Nephron progenitor cell (in vitro differentiated cells): Measurements from ENCODE around the gene CD44.
A peak's percentile ranks its signal among the peaks of the same experiment; 100 is the strongest.

Experiments
- DNase-seq: peaks from one replicate; pipeline ENCODE4 v3.0.0; 2021
- H3K27ac Mint-ChIP-seq: 2 replicates; pipeline ENCODE4 v1.8.0; 2021; ENCODE audit warnings: mild to moderate bottlenecking, moderate library complexity, mixed read lengths
- H3K27me3 Mint-ChIP-seq: 2 replicates; pipeline ENCODE4 v1.8.0; 2021; ENCODE audit warnings: mild to moderate bottlenecking, low read depth, mixed read lengths; ENCODE audit not compliant: poor library complexity
- H3K36me3 Mint-ChIP-seq: 2 replicates; pipeline ENCODE4 v1.8.0; 2021; ENCODE audit warnings: low read depth, mixed read lengths
- H3K4me1 Mint-ChIP-seq: 2 replicates; pipeline ENCODE4 v1.8.0; 2021; ENCODE audit warnings: mixed read lengths
- H3K4me3 Mint-ChIP-seq: 2 replicates; pipeline ENCODE4 v1.8.0; 2021; ENCODE audit warnings: mild to moderate bottlenecking, moderate library complexity, mixed read lengths
- H3K9me3 Mint-ChIP-seq: 2 replicates; pipeline ENCODE4 v1.8.0; 2021; ENCODE audit warnings: mild to moderate bottlenecking, moderate library complexity, mixed read lengths
- TF ChIP-seq, protein P1 (sequence below): fragments of 200-600 bp; sonication (generic); IDR thresholded peaks from 2 replicates; pipeline ENCODE4 v1.5.0; 2021; ENCODE audit warnings: antibody characterized with exemption

The CD44 gene

DNA sequence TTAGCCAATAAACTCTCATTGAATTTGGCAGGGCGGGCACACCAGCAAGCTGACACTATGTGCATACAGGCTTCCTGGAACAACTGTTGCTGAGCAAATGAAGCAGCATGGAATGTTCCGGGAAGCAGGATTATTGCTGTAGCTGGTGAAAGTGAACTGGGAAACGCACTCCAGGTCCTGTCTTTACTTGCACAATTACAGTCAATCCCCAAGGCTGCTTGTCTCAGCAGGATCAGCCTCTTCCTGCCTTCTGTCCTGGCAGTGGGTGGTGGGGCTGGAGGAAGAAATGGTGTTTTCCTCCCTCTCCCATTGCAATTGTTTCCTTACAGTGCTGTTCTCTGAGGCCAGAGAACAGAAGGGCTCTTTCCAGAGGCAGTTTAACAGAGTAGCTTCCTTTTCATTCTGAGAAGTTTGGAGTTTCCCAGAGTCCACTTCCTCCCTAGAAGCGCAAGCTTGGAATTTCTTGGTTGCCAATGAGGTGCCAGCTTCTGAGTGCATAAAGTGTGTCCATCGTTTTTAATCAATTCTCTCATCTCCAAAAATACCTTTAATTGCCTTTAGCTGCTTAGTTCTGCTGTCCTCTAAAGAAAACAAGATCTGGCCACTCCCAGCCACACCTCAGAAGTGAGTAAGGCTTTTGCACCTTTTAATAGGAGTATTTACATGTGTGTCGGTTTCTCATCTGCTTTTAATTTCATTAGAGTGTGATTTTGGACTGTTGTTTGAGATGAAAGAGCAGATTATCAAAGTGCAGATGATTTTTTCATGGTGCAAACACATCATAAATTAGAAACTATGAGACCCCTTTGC, 19.9 kb downstream of the CD44 start:
- no peak overlapping the region for H3K27ac Mint-ChIP-seq
- DNase-seq, result no peak
- H3K27me3 Mint-ChIP-seq, result no peaks in the 10 kb centered on the region
- no peak overlapping the region for H3K4me3 Mint-ChIP-seq
- H3K9me3 Mint-ChIP-seq, result no peaks in the 10 kb centered on the region
- H3K36me3 Mint-ChIP-seq, result no peaks in the 10 kb centered on the region
- TF ChIP-seq, protein P1, sequence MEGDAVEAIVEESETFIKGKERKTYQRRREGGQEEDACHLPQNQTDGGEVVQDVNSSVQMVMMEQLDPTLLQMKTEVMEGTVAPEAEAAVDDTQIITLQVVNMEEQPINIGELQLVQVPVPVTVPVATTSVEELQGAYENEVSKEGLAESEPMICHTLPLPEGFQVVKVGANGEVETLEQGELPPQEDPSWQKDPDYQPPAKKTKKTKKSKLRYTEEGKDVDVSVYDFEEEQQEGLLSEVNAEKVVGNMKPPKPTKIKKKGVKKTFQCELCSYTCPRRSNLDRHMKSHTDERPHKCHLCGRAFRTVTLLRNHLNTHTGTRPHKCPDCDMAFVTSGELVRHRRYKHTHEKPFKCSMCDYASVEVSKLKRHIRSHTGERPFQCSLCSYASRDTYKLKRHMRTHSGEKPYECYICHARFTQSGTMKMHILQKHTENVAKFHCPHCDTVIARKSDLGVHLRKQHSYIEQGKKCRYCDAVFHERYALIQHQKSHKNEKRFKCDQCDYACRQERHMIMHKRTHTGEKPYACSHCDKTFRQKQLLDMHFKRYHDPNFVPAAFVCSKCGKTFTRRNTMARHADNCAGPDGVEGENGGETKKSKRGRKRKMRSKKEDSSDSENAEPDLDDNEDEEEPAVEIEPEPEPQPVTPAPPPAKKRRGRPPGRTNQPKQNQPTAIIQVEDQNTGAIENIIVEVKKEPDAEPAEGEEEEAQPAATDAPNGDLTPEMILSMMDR, result no peak
- H3K4me1 Mint-ChIP-seq, result peaks cover 31% of the 10 kb centered on the region

DNA sequence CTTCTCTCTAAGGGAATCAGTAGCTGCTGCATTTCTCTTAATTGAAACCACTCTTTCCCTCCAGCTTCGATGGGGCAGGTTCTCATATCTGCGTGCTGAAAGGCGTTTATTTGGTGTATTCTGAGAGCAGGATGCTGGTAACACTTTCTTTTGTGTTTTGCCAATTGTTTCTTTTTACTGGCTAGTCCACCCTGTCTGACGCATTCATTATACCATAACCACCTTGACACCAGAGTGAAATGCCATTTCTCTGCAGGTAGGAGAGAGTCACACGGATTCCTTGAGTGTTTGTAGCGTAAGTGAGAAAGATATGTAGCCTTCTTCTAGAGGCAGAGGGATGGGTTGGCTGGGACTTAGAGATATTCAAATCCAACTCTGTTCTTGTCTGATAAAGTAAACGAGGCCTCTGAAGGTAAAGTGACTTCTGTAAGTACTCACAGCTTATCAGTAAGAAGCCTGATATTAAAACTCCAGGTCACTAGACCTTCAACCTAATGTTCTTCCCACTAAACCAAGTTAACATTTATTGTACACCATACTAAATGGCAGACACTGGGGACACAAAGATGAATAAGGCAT, 21.4 kb downstream of the CD44 start:
- DNase-seq, result no peak
- no peak overlapping the region for H3K4me3 Mint-ChIP-seq
- no peaks in the 10 kb centered on the region for H3K27me3 Mint-ChIP-seq
- H3K4me1 Mint-ChIP-seq, result peaks cover 32% of the 10 kb centered on the region
- TF ChIP-seq, protein P1, result no peak
- H3K9me3 Mint-ChIP-seq, result no peaks in the 10 kb centered on the region
- H3K27ac Mint-ChIP-seq, result no peak overlapping the region
- H3K36me3 Mint-ChIP-seq, result no peaks in the 10 kb centered on the region

- TF ChIP-seq, protein P1, result no peak
These were observed 22.1 kb downstream of the CD44 start for GRCh38 chr11:35160902-35161597.

DNA sequence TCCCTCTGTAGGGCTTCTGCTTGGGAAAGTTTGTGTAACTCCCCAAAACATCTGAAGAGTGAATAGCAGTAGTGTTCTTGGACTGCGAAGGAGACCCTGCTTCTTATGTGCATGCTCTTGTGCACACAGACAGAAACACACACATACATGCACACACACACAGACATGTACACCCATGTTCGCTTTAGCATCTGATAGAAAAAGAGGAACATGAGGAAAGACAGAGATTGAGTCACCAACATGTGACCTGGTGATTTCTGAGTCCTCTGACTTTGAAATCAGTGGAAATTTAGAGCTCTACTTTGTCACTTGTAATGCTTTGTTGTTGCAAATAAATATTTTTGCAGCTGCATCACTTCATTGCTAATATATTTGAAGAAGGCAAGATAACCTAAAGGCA, 23.8 kb downstream of the CD44 start:
- no peak overlapping the region for H3K27ac Mint-ChIP-seq
- no peaks in the 10 kb centered on the region for H3K9me3 Mint-ChIP-seq
- H3K36me3 Mint-ChIP-seq, result no peaks in the 10 kb centered on the region
- DNase-seq, result no peak
- H3K4me1 Mint-ChIP-seq, result peaks cover 39% of the 10 kb centered on the region
- no peak overlapping the region for H3K4me3 Mint-ChIP-seq
- TF ChIP-seq, protein P1, result no peak
- H3K27me3 Mint-ChIP-seq, result no peaks in the 10 kb centered on the region

More at GRCh38 chr11:35160902-35161597, 22.1 kb downstream of the CD44 start:
- Mint-ChIP-seq H3K36me3 (no peaks in the 10 kb centered on the region), H3K27ac (no peak overlapping the region), H3K4me3 (no peak overlapping the region), H3K27me3 (no peaks in the 10 kb centered on the region), H3K9me3 (no peaks in the 10 kb centered on the region), H3K4me1 (peaks cover 36% of the 10 kb centered on the region)
- DNase-seq, result no peak

- no peak overlapping the region for H3K4me3 Mint-ChIP-seq
- TF ChIP-seq, protein P1, result no peak
- H3K27me3 Mint-ChIP-seq, result no peaks in the 10 kb centered on the region
- H3K27ac Mint-ChIP-seq, result no peak overlapping the region
- no peaks in the 10 kb centered on the region for H3K36me3 Mint-ChIP-seq
- peaks cover 39% of the 10 kb centered on the region for H3K4me1 Mint-ChIP-seq
- no peaks in the 10 kb centered on the region for H3K9me3 Mint-ChIP-seq
- DNase-seq, result peak; percentile 25
These were observed 24.2 kb downstream of the CD44 start for GRCh38 chr11:35163209-35163608.
